Renal cortex interstitium (tissue), 15 donors: ENCODE results near the gene LETM1. TPM values are rescaled to one million over a fixed set of nuclear protein-coding genes. Genes with fewer than 3 reads are reported as not detected.

Source experiments
- DNase-seq, 11 donors: peaks; one replicate each; pipeline ENCODE4 v3.0.0-alpha.2; 2013; ENCODE audit warnings: low read depth in 9 of 11, low spot score in 4 of 11; ENCODE audit errors: extremely low read depth in 1 of 11
- long read RNA-seq, 16 experiments: transcript quantifications; one replicate each; lab custom pipeline, GENCODE V29; 2026
- polyA plus RNA-seq, 3 donors: library from polyadenylated mRNA; unstranded; fragments of 120-200 nt; gene quantifications; one replicate each; pipeline ENCODE4 v1.2.1, GENCODE V29; 2013; ENCODE audit not compliant: insufficient read length in 3 of 3

Gene LETM1
- polyA plus RNA-seq: 10 to 100 TPM; 21.5 to 28.7 (median 25.7) TPM
- long read RNA-seq, donor 1, full-length matches to known transcripts: 1 of 1 reads
- long read RNA-seq, donor 1, partial matches to known transcripts: 0 of 1 reads
- long read RNA-seq, donor 1, other reads (novel, unspliced or antisense): 0 of 1 reads
- long read RNA-seq, donor 2, full-length matches to known transcripts: 4 of 10 reads
- long read RNA-seq, donor 2, partial matches to known transcripts: 6 of 10 reads
- long read RNA-seq, donor 2, other reads (novel, unspliced or antisense): 0 of 10 reads
- long read RNA-seq, donor 3, full-length matches to known transcripts: 6 of 6 reads
- long read RNA-seq, donor 3, partial matches to known transcripts: 0 of 6 reads
- long read RNA-seq, donor 3, other reads (novel, unspliced or antisense): 0 of 6 reads
- long read RNA-seq, donor 4, full-length matches to known transcripts: 2 of 2 reads
- long read RNA-seq, donor 4, partial matches to known transcripts: 0 of 2 reads
- long read RNA-seq, donor 4, other reads (novel, unspliced or antisense): 0 of 2 reads
- long read RNA-seq, donor 5: 0 reads
- long read RNA-seq, donor 6, full-length matches to known transcripts: 4 of 4 reads
- long read RNA-seq, donor 6, partial matches to known transcripts: 0 of 4 reads
- long read RNA-seq, donor 6, other reads (novel, unspliced or antisense): 0 of 4 reads
- long read RNA-seq, donor 7, full-length matches to known transcripts: 3 of 10 reads
- long read RNA-seq, donor 7, partial matches to known transcripts: 7 of 10 reads
- long read RNA-seq, donor 7, other reads (novel, unspliced or antisense): 0 of 10 reads
- long read RNA-seq, donor 8: 0 reads
- long read RNA-seq, donor 9: 0 reads
- long read RNA-seq, donor 10: 0 reads
- long read RNA-seq, donor 11, full-length matches to known transcripts: 1 of 11 reads
- long read RNA-seq, donor 11, partial matches to known transcripts: 10 of 11 reads
- long read RNA-seq, donor 11, other reads (novel, unspliced or antisense): 0 of 11 reads
- long read RNA-seq, donor 12, full-length matches to known transcripts: 1 of 1 reads
- long read RNA-seq, donor 12, partial matches to known transcripts: 0 of 1 reads
- long read RNA-seq, donor 12, other reads (novel, unspliced or antisense): 0 of 1 reads
- long read RNA-seq, donor 13: 0 reads
- long read RNA-seq, donor 14, full-length matches to known transcripts: 1 of 14 reads
- long read RNA-seq, donor 14, partial matches to known transcripts: 13 of 14 reads
- long read RNA-seq, donor 14, other reads (novel, unspliced or antisense): 0 of 14 reads
- long read RNA-seq, donor 15, full-length matches to known transcripts: 2 of 2 reads
- long read RNA-seq, donor 15, partial matches to known transcripts: 0 of 2 reads
- long read RNA-seq, donor 15, other reads (novel, unspliced or antisense): 0 of 2 reads
- long read RNA-seq, donor 16, full-length matches to known transcripts: 8 of 23 reads
- long read RNA-seq, donor 16, partial matches to known transcripts: 15 of 23 reads
- long read RNA-seq, donor 16, other reads (novel, unspliced or antisense): 0 of 23 reads

DNA sequence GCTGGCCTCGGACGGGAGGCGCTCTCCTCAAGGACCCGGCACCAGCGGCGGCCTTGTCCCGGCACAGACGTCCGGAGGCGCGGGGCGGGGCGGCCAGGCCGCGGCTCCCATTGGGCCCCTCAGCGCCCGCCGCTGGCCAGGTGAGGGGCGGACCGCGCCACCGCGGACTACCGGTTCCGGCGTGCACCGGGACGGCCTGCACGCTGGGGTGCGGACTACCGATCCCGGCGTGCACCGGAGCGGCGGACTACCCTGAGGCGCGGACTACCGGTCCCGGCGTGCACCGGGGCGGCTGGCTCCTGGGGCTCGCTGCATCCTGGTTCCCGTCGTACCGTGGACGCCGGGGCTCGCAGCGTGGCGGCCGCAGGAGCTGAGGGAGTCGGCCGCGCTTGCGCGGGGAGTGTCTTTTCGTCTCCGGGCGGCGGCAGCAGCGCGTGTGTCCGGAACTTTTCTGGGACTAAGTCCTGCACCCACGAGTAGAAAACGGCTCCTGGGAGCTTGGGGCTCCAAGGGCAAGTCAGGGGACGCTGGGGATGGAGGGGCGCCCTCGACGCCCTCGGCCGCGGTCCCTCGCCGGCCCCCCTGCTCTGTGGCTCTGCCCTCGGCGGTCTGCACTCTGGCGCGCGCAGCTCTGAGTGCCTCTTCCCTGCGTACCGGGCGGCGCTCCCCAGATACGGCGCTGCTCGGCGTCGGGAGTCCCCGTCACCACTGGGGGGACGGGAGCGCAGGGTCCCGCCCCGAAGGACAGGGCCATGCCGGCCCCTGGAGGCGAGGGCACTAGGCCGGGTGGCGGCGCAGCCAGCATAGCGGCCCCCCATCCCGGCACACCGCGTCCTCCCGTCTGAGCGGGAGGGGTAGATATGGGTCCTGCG, at the start of gene LETM1:
TSS of gene LETM1 (minus strand) at position 86 of the 872 bp plus-strand sequence. CDS start 206 bp downstream, outside the sequence.
- DNase-seq: peak; percentile 60 to 92 (median 90)

DNA sequence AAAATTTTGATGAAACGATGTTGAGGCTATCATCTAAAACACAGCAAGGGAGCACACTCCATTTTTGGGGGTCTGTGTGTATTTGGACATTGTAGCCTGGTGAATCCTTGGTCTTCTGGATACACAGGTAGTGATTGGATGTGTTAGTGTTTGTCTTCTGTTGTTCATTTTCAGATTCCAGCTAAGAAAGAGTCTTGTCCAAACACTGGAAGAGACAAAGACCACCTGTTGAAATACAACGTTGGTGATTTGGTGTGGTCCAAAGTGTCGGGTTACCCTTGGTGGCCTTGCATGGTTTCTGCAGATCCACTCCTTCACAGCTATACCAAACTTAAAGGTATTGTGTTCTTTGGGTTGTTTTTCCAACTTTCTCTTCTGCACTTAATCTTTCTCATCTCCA, 48.1 kb upstream of the LETM1 start:
- DNase-seq: no peak

DNA sequence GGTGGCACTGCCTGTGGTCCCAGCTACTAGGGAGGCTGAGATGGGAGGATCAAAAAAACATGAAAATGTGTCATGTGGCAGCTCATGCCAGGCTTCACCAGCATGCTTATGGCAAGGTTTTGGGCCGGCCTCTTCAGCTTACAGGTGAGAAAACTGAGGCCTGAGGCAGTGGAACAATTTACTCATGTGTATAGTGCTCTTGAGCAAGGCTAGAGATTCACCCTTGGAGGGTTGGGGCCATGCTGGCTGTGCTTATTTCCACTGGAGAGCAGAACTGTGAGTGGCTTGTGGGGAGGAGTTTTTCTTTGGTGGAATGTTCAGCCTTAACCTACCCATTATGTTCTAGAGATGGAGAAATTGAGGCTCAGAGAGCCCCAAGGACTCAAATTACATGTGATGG, 47.1 kb upstream of the LETM1 start:
- DNase-seq: no peak

DNA sequence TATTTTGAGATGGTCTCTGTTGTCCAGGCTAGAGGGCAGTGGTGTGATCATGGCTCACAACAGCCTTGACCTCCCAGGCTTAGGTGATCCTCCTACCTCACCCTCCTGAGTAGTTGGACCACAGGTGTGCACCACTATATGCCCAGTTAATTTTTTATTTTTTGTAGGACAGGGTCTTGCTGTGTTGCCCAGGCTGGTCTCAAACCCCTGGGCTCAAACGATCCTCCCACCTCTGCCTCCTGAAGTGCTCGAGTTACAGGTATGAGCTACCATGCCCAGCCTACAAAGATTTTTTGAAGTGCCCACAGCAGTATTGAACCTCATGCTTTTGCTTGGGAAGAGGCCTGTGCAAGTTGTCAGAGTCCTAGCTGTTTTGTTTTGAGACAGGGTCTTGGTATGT, 46.3 kb upstream of the LETM1 start:
- no peak for DNase-seq

DNA sequence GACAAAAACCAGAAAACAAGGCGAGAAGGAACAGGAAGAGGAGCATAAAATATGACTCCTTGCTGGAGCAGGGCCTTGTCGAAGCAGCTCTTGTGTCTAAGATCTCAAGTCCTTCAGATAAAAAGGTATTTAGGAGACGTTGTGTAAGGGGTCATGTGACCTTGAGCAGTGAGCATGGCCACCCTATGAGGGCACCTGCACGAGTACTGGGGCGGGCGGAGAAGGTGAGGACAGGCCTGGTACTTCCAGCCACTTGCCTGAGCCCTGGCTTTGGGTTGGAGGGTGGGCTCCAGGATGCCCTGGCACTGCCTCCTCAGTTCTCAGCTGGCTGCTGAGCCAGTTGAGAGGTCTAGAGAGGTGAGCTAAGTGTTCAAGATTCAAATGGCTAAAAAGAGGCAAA, 45.2 kb upstream of the LETM1 start:
- no peak for DNase-seq

DNA sequence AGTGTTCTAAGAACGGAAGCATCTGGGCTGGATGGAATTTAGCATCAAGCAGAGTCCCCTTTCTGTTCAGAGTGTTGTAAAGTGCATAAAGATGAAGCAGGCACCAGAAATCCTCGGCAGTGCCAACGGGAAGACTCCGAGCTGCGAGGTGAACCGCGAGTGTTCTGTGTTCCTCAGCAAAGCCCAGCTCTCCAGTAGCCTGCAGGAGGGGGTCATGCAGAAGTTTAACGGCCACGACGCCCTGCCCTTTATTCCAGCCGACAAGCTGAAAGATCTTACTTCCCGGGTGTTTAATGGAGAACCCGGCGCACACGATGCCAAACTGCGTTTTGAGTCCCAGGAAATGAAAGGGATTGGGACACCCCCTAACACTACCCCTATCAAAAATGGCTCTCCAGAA, 44.7 kb upstream of the LETM1 start:
- DNase-seq: no peak

DNA sequence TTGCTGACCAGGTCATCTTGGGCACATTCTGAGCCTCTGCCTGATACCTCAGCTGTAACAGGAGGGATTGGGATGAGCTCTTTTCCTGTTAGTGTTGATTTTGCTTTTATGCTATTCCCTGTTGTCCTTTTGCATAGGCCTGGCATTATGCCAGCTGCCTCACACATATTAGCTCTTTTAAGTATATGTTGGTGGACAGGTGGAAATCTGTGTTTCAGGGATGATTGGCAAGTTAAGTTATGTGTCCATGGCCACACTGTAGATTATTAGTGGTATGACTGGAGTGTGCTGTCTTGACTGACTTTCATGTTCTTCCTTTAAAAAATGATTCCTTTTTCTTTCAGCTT, 44.1 kb upstream of the LETM1 start:
- no peak for DNase-seq

DNA sequence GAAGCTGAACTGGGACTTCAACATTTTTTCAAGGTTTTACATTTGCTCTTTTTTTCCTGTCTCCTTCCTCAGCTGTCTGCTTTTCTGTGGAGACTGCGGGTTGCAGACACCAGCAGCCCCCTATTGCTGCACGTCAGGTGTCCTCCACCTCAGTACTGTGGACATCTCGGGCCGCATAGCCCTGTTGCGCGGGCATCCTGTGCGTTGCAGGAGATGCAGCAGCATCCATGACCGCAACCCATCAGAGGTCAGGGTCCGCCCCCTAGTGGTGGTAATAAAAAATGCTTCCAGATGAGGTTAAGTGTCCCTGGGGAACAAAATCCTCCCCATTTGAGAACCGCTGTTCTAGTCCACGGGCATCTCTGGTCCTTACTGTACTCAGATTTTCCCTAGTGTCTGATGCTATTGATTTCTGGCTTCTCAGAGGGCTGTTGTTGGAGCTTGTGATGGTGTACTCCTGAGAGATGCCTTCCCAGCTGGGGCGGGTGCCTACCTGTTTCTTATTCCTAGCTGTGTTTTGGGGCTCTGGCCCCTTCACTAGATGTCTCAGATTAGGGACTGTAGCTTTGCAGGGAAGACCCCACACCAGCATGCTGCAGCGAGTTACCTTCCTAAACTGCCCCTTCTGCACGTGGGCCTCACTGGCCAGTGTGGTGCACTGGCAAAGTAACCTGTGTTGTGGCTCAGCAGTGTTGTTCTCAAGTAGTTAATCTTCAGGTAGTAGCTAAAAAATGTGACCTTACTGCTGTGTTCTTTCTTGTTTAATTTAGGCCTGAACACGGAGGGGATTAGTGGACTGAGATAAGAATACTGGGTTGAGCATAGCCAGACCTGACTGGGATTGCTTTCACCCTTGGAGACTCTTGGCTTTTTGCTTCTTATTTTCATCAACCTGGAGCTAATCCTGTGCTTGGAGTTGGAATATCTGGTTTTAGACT, 43.5 kb upstream of the LETM1 start:
- peak; percentile 31 to 69 (median 49) for DNase-seq

DNA sequence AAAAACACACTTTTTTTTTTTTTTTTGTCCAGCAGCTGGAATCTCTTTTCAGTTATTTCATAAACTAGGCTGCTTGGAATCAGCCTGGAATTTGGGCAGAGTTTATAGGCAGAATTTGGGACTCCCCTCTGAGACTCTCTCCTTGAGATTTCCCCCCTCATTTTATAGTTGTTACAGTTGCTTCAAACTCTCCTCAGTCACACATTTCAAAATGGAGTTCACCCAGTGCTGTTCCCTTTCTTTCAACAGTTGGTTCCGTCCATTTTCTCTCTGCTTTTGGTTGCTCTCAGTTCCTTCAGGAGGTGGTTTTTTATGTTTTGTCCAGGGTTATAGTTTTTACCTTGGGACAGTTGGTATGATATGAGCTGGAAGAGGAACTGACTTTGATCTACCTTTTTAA, 42.7 kb upstream of the LETM1 start:
- DNase-seq: no peak

DNA sequence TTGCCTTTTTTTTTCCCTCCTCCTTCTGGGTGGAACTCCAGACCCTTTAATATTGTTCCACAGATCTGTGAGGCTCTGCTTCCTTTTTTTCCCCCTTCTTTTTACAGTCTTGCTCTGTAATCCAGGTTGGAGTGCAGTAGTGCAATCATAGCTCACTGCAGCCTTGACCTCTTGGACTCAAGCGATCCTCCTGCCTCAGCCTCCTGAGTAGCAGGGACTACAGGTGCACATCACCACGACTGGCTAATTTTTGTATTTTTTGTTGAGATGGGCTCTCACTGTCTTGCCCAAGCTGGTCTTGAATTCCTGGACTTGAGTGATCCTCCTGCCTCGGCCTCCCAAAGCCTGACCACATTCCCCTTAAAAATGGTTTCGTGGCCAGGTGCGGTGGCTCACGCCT, 42.1 kb upstream of the LETM1 start:
- no peak for DNase-seq

DNA sequence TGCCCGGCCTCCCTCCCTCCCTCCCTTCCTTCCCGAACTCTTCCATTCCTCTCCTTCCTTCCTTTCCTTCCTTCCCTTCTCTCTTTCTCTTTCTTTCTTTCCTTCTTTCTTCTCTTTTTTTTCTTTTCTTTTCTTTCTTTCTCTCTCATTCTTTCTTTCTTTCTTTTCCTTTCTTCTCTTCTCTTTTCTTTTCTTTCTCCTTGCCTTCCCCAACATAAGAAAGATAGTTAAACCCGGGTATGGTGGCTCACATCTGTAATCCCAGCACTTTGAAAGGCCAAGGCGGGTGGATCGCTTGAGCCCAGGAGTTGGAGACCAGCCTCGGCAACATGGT, 40.7 kb upstream of the LETM1 start:
- DNase-seq: no peak

DNA sequence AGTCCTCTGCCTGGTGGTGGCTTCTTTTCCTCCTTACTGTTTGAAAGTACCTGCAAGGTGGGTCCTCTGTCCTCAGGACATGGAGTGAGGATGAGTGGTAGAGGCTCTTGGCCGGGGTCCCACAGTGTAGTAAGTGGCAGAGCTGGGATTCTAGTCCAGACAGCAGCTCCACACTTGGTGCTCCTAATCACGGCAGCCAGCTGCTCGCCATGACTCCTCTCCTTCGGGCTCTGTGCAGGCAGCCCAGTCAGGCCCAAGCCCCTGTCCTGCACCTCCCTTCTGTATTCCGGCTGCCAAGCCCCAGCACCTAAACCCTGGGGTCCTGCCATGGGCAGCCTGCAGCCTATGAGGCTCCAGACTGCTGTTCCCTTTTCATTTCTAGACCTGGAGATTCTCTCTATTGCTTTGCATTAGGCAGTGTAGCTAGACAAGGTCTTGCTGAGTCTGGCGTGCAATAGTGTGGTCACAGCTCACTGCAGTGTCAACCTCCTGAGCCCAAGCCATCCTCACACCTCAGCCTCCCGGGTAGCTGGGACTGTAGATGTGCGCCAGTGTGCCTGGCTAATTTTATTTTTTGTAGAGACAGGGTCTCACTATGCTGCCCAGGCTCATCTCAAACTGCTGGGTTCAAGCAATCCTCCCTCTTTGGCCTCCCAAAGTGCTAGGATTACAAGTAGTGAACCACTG, 40.2 kb upstream of the LETM1 start:
- no peak for DNase-seq

DNA sequence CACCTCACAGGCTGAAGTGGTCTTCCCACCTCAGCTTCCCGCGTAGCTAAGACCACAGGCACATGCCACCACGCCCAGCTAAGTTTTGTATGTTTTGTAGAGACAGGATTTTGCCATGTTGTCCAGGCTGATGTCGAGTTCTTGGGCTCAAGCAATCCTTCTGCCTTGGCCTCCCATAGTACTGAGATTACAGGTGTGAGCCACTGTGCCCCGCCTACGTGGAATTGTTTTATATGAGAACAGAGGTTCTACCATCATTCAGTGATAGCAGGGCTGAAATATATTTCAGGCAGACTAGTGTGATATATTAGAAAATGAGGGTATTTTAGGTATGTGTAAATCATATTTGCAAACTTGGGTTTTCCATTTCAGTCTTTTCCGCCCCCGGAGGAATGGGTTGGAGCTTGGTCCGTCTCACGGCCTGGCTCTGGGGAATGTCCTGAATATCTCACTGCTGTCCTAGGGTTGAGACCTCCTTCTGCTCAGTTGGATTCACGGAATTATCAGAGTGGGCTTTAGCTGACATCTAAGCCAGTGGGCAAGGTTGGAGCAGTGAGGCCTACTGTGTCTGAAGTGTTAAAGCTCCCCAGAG, 35.1 kb upstream of the LETM1 start:
- no peak for DNase-seq

DNA sequence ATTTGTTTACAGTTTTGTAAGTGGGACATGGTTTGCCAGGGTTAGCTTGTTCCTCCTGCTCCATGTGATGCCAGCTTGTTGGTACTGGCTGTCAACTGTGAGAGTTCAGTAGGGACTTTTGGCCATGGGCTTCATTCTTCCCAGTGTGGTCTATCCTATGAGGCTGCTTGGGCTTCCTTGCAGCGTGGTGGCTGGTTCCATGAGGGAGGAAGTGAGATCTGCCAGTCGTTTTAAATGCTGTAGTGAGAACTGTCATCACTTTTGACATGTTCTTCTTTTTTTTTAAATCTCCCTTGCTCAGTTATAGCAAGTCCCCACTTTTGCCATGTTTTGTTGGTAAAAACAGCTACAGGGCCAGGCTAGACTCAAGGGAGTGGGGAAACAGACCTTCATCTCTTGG, 31.1 kb upstream of the LETM1 start:
- DNase-seq: no peak

DNA sequence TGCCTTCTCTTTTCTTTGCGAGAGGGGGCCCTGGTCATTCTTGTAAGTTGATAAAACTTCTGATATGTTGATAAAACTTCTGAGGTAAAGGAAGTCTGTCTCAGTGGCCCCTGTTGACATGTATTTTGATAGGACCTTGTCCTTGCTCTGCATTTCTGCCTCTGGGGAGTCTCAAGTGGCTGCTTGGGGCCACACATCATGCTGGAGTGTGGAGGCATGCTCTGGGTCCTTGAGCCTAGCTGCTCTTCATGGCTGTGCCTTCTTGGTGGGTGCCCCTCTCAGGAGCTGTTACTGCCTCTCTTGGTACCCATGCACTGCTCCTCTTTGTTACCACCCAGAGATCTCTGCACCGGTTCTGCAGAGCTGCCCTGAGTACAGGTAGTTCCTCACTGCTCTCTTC, 29.5 kb upstream of the LETM1 start:
- no peak for DNase-seq

DNA sequence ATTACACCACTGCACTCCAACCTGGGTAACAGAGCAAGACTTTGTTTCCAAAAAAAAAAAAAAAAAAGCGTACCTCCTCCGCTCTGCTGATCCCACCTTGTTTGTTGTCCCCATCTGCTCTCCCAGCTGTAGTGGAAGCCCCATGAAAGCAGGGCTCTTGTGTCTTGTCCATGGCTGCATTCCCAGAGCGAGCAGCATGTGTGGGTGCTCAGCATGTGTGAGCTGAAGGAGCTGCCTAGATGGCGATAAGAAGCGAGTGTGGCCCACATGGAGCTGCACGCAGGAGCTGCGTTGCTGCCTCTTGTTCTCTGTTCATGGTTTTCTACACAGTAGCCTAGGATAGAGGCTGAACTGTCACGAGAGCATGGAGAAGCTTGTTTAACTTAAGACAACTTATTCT, 27.6 kb upstream of the LETM1 start:
- DNase-seq: no peak
